SK-N-MC (cell line): ENCODE data around the gene ZNF660.

Source experiments
- EZH2 ChIP-seq: fragments of 200-600 bp; sonication (generic); IDR thresholded peaks from one replicate; pipeline ENCODE4 v1.6.1; 2017; ENCODE audit warnings: antibody characterized with exemption
- FOXP2 ChIP-seq: optimal IDR thresholded peaks from 2 replicates; pipeline ENCODE3; 2011; ENCODE audit warnings: mild to moderate bottlenecking, moderate library complexity; ENCODE audit not compliant: insufficient read depth; ENCODE audit errors: extremely low read length, control extremely low read depth
- POLR2AphosphoS5 ChIP-seq: IDR thresholded peaks from 2 replicates; pipeline ENCODE4 v1.6.1; 2012; ENCODE audit warnings: mild to moderate bottlenecking, low read depth, low read length, borderline replicate concordance

GRCh38 chr3:44576613-44577012, 8.2 kb upstream of the ZNF660 start:
- TF ChIP-seq EZH2 (no peak), POLR2AphosphoS5 (no peak), FOXP2 (no peak)
